H9 (cell line): ENCODE data around the gene EHD3. TPM values are rescaled to one million over a fixed set of nuclear protein-coding genes. Genes with fewer than 3 reads are reported as not detected.

Experiments used
- DNase-seq: peaks from one replicate; pipeline ENCODE4 v3.0.0-alpha.2; 2017
- H2AFZ ChIP-seq: one replicate; pipeline ENCODE4 v1.6.1; 2013; ENCODE audit warnings: mild to moderate bottlenecking, low read length, control low read depth, moderate library complexity
- H2AK5ac ChIP-seq: 2 replicates; pipeline ENCODE4 v1.6.1; 2013; ENCODE audit warnings: low read length, control low read depth, mixed read lengths; ENCODE audit not compliant: insufficient read length
- H2BK120ac ChIP-seq: one replicate; pipeline ENCODE4 v1.6.1; 2013; ENCODE audit warnings: low read depth, mild to moderate bottlenecking, low read length, control low read depth, inconsistent platforms; ENCODE audit not compliant: poor library complexity, severe bottlenecking
- H2BK12ac ChIP-seq: 2 replicates; pipeline ENCODE4 v1.6.1; 2013; ENCODE audit warnings: low read length, control low read depth, mixed read lengths, low read depth; ENCODE audit not compliant: insufficient read length
- H2BK15ac ChIP-seq: 2 replicates; pipeline ENCODE4 v1.6.1; 2013; ENCODE audit warnings: low read depth, low read length, control low read depth
- H2BK20ac ChIP-seq: one replicate; pipeline ENCODE4 v1.6.1; 2013; ENCODE audit warnings: low read depth, mild to moderate bottlenecking, low read length, control low read depth, inconsistent platforms; ENCODE audit not compliant: poor library complexity, severe bottlenecking
- H2BK5ac ChIP-seq: 2 replicates; pipeline ENCODE4 v1.6.1; 2013; ENCODE audit warnings: low read length, control low read depth, mixed read lengths; ENCODE audit not compliant: insufficient read length
- H3K14ac ChIP-seq: 2 replicates; pipeline ENCODE4 v1.6.1; 2013; ENCODE audit warnings: low read length, control low read depth; ENCODE audit not compliant: insufficient read depth
- H3K18ac ChIP-seq: 2 replicates; pipeline ENCODE4 v1.6.1; 2013; ENCODE audit warnings: low read depth, mild to moderate bottlenecking, mixed read lengths, low read length, control low read depth; ENCODE audit not compliant: insufficient read length
- H3K23ac ChIP-seq: 2 replicates; pipeline ENCODE4 v1.6.1; 2013; ENCODE audit warnings: low read length, control low read depth, mixed read lengths, low read depth; ENCODE audit not compliant: insufficient read length
- H3K23me2 ChIP-seq: 2 replicates; pipeline ENCODE4 v1.6.1; 2013; ENCODE audit warnings: low read depth, mild to moderate bottlenecking, mixed read lengths, low read length, control low read depth; ENCODE audit not compliant: insufficient read length, poor library complexity, severe bottlenecking
- H3K27ac ChIP-seq: 2 replicates; pipeline ENCODE4 v1.5.1; 2013; ENCODE audit warnings: low read length, control low read depth, mixed read lengths, low read depth; ENCODE audit not compliant: insufficient read length
- H3K27me3 ChIP-seq: 2 replicates; pipeline ENCODE4 v1.6.1; 2013; ENCODE audit warnings: low read length, control low read depth, inconsistent platforms; ENCODE audit not compliant: insufficient read depth
- H3K4ac ChIP-seq: 2 replicates; pipeline ENCODE4 v1.6.1; 2013; ENCODE audit warnings: low read depth, mild to moderate bottlenecking, control low read depth, inconsistent platforms, low read length, moderate library complexity
- H3K4me1 ChIP-seq: 2 replicates; pipeline ENCODE4 v1.6.1; 2013; ENCODE audit warnings: low read length, control low read depth, inconsistent platforms; ENCODE audit not compliant: insufficient read depth
- H3K4me2 ChIP-seq: 2 replicates; pipeline ENCODE4 v1.6.1; 2013; ENCODE audit warnings: low read length, control low read depth, mixed read lengths; ENCODE audit not compliant: insufficient read length, insufficient read depth
- H3K56ac ChIP-seq: 2 replicates; pipeline ENCODE4 v1.6.1; 2013; ENCODE audit warnings: low read depth, mild to moderate bottlenecking, mixed read lengths, low read length, control low read depth; ENCODE audit not compliant: insufficient read length
- H3K79me1 ChIP-seq: 2 replicates; pipeline ENCODE4 v1.6.1; 2013; ENCODE audit warnings: low read depth, mild to moderate bottlenecking, moderate library complexity, low read length, control low read depth, inconsistent platforms; ENCODE audit not compliant: insufficient read depth, poor library complexity, severe bottlenecking
- H3K79me2 ChIP-seq: 2 replicates; pipeline ENCODE4 v1.6.1; 2013; ENCODE audit warnings: low read length, control low read depth, inconsistent platforms; ENCODE audit not compliant: insufficient read depth
- H3K9ac ChIP-seq: 2 replicates; pipeline ENCODE4 v1.6.1; 2013; ENCODE audit warnings: low read length, control low read depth, mixed read lengths; ENCODE audit not compliant: insufficient read length; ENCODE audit errors: extremely low read depth
- H3K9me3 ChIP-seq: one replicate; pipeline ENCODE4 v1.6.1; 2013; ENCODE audit warnings: low read depth, low read length, inconsistent platforms; ENCODE audit not compliant: control insufficient read depth
- H3T11ph ChIP-seq: one replicate; pipeline ENCODE4 v1.6.1; 2013; ENCODE audit warnings: mild to moderate bottlenecking, low read length, control low read depth, inconsistent platforms
- H4K20me1 ChIP-seq: one replicate; pipeline ENCODE4 v1.6.1; 2013; ENCODE audit not compliant: control insufficient read depth, insufficient read length, insufficient read depth
- H4K5ac ChIP-seq: 2 replicates; pipeline ENCODE4 v1.6.1; 2013; ENCODE audit warnings: low read depth, mild to moderate bottlenecking, mixed read lengths, low read length, control low read depth; ENCODE audit not compliant: insufficient read length
- H4K8ac ChIP-seq: replicated peaks from 2 replicates; pipeline ENCODE4 v1.6.1; 2013; ENCODE audit warnings: low read length, control low read depth, mixed read lengths, low read depth; ENCODE audit not compliant: insufficient read length
- H4K91ac ChIP-seq: 2 replicates; pipeline ENCODE4 v1.6.1; 2013; ENCODE audit warnings: low read depth, mild to moderate bottlenecking, moderate library complexity, mixed read lengths, low read length, control low read depth; ENCODE audit not compliant: insufficient read length
- H3K27ac Mint-ChIP-seq, 3 experiments: 2 replicates in 2 of 3; 3 replicates in 1 of 3; pipeline ENCODE4 v1.8.0; 2020 to 2021; ENCODE audit warnings: mixed read lengths in 3 of 3, mild to moderate bottlenecking in 1 of 3, moderate library complexity in 1 of 3
- H3K27me3 Mint-ChIP-seq: 2 replicates; pipeline ENCODE4 v1.8.0; 2021; ENCODE audit warnings: low read depth, mild to moderate bottlenecking, moderate library complexity, mixed read lengths
- H3K36me3 Mint-ChIP-seq, 3 experiments: 2 replicates in 2 of 3; 3 replicates in 1 of 3; pipeline ENCODE4 v1.8.0; 2020 to 2021; ENCODE audit warnings: low read depth in 3 of 3, mixed read lengths in 3 of 3; ENCODE audit not compliant: insufficient read depth in 1 of 3
- H3K4me1 Mint-ChIP-seq, 2 experiments: 2 replicates each; pipeline ENCODE4 v1.8.0; 2020; ENCODE audit warnings: mixed read lengths in 2 of 2
- H3K4me3 Mint-ChIP-seq, 2 experiments: 2 replicates in 1 of 2; 3 replicates in 1 of 2; pipeline ENCODE4 v1.8.0; 2020 to 2021; ENCODE audit warnings: mild to moderate bottlenecking in 2 of 2, mixed read lengths in 2 of 2, moderate library complexity in 1 of 2
- H3K9me3 Mint-ChIP-seq, 2 experiments: 2 replicates in 1 of 2; 3 replicates in 1 of 2; pipeline ENCODE4 v1.8.0; 2020; ENCODE audit warnings: mild to moderate bottlenecking in 2 of 2, mixed read lengths in 2 of 2, moderate library complexity in 1 of 2
- CTCF ChIP-seq: fragments of 200-600 bp; sonication (generic); conservative IDR thresholded peaks from 3 replicates; pipeline ENCODE4 v1.8.0; 2021; ENCODE audit warnings: antibody characterized with exemption, mild to moderate bottlenecking
- total RNA-seq: library from RNA; stranded (reverse); gene quantifications from 2 replicates; pipeline ENCODE4 v1.2.1, GENCODE V29; 2021

EHD3 gene
- total RNA-seq, 1 experiment from 2014 or later = 8.3 TPM

GRCh38 chr2:31203916-31204315, 30.0 kb upstream of the EHD3 start:
- no peak overlapping the region for H4K91ac ChIP-seq
- Mint-ChIP-seq H3K36me3 (no peaks in the 10 kb centered on the region), H3K9me3 (no peaks in the 10 kb centered on the region), H3K27ac (no peak overlapping the region), H3K4me1 (peaks cover 13 to 17% of the 10 kb centered on the region in 2 experiments), H3K27me3 (peaks cover 4% of the 10 kb centered on the region), H3K4me3 (no peak overlapping the region)
- TF ChIP-seq CTCF = no peak
- no peak overlapping the region for H3K4me2 ChIP-seq
- H2BK120ac ChIP-seq = no peak overlapping the region
- H3K9ac ChIP-seq = no peak overlapping the region
- no peak overlapping the region for H2BK15ac ChIP-seq
- H4K5ac ChIP-seq = no peak overlapping the region
- no peaks in the 10 kb centered on the region for H3K79me2 ChIP-seq
- no peaks in the 10 kb centered on the region for H4K20me1 ChIP-seq
- H3K79me1 ChIP-seq = no peaks in the 10 kb centered on the region
- no peak overlapping the region for H2BK12ac ChIP-seq
- no peak overlapping the region for H3K27ac ChIP-seq
- no peak overlapping the region for H3K18ac ChIP-seq
- H3T11ph ChIP-seq = no peak overlapping the region
- H3K56ac ChIP-seq = no peak overlapping the region
- H3K23me2 ChIP-seq = no peaks in the 10 kb centered on the region
- H3K9me3 ChIP-seq = no peaks in the 10 kb centered on the region
- no peak overlapping the region for H3K14ac ChIP-seq
- DNase-seq = no peak
- no peak overlapping the region for H3K23ac ChIP-seq
- no peak overlapping the region for H2AK5ac ChIP-seq
- H3K4ac ChIP-seq = no peak overlapping the region
- no peaks in the 10 kb centered on the region for H3K27me3 ChIP-seq
- H2BK5ac ChIP-seq = no peak overlapping the region
- no peak overlapping the region for H2AFZ ChIP-seq
- no peak overlapping the region for H2BK20ac ChIP-seq
- H4K8ac ChIP-seq = no peak overlapping the region
- no peaks in the 10 kb centered on the region for H3K4me1 ChIP-seq
